Measurements from ENCODE around the gene CXorf49.

Gene CXorf49

GRCh38 chrX:71666240-71667223 is 51.6 kb downstream of the CXorf49 start:
- H4K20me1 ChIP-seq (ENCODE audit: insufficient read depth, low read length, poor library complexity, severe bottlenecking) = no peaks in the 10 kb centered on the region
- H3F3A ChIP-seq (ENCODE audit: low read depth) = no peaks in the 10 kb centered on the region
- TF ChIP-seq EZH2phosphoT487 (IDR thresholded peaks at IDR 0.05; ENCODE audit: borderline replicate concordance) = no peak
- TF ChIP-seq CTCF (conservative IDR thresholded peaks at IDR 0.05; ENCODE audit: low read length) = no peak
- H3K79me2 ChIP-seq (ENCODE audit: insufficient read depth, low read length) = no peaks in the 10 kb centered on the region
- no peaks in the 10 kb centered on the region for H3K9me2 ChIP-seq (replicated peaks; ENCODE audit: low read depth, low read length)
- no peaks in the 10 kb centered on the region for H3K36me3 ChIP-seq (ENCODE audit: insufficient read depth, low read length)
- no peak overlapping the region for H3K4me2 ChIP-seq (ENCODE audit: low read depth, low read length, poor library complexity, severe bottlenecking)
- H3K9ac ChIP-seq (ENCODE audit: low read depth, low read length, poor library complexity, severe bottlenecking) = no peak overlapping the region
- no peak overlapping the region for H3K4me3 ChIP-seq (ENCODE audit: low read length, poor library complexity, severe bottlenecking)
- peaks cover 14% of the 10 kb centered on the region for H3K4me1 ChIP-seq (ENCODE audit: insufficient read depth, low read length, poor library complexity, severe bottlenecking)
- no peaks in the 10 kb centered on the region for H3K9me3 ChIP-seq (ENCODE audit: insufficient read depth, low read depth, low read length)
- no peak overlapping the region for H2AFZ ChIP-seq (ENCODE audit: low read length)
- no peaks in the 10 kb centered on the region for H3K27me3 ChIP-seq (ENCODE audit: insufficient read depth, low read length, poor library complexity, severe bottlenecking)

GRCh38 chrX:71665747-71666146 is 52.3 kb downstream of the CXorf49 start:
- H3K79me2 ChIP-seq (ENCODE audit: insufficient read depth, low read length) = no peaks in the 10 kb centered on the region
- no peaks in the 10 kb centered on the region for H3K27me3 ChIP-seq (ENCODE audit: insufficient read depth, low read length, poor library complexity, severe bottlenecking)
- no peak overlapping the region for H3K4me3 ChIP-seq (ENCODE audit: low read length, poor library complexity, severe bottlenecking)
- TF ChIP-seq EZH2phosphoT487 (IDR thresholded peaks at IDR 0.05; ENCODE audit: borderline replicate concordance) = no peak
- TF ChIP-seq CTCF (conservative IDR thresholded peaks at IDR 0.05; ENCODE audit: low read length) = no peak
- H3F3A ChIP-seq (ENCODE audit: low read depth) = no peaks in the 10 kb centered on the region
- no peaks in the 10 kb centered on the region for H3K9me3 ChIP-seq (ENCODE audit: insufficient read depth, low read depth, low read length)
- H3K4me1 ChIP-seq (ENCODE audit: insufficient read depth, low read length, poor library complexity, severe bottlenecking) = peaks cover 6% of the 10 kb centered on the region
- no peak overlapping the region for H2AFZ ChIP-seq (ENCODE audit: low read length)
- H3K4me2 ChIP-seq (ENCODE audit: low read depth, low read length, poor library complexity, severe bottlenecking) = no peak overlapping the region
- H3K9ac ChIP-seq (ENCODE audit: low read depth, low read length, poor library complexity, severe bottlenecking) = no peak overlapping the region
- H3K36me3 ChIP-seq (ENCODE audit: insufficient read depth, low read length) = no peaks in the 10 kb centered on the region
- H3K9me2 ChIP-seq (replicated peaks; ENCODE audit: low read depth, low read length) = no peaks in the 10 kb centered on the region
- H4K20me1 ChIP-seq (ENCODE audit: insufficient read depth, low read length, poor library complexity, severe bottlenecking) = no peaks in the 10 kb centered on the region

- TF ChIP-seq CTCF (conservative IDR thresholded peaks at IDR 0.05; ENCODE audit: low read length) (no peak), EZH2phosphoT487 (IDR thresholded peaks at IDR 0.05; ENCODE audit: borderline replicate concordance) (no peak)
These were observed 53.1 kb downstream of the CXorf49 start for GRCh38 chrX:71664889-71665491.

More at GRCh38 chrX:71664889-71665491, 53.1 kb downstream of the CXorf49 start:
- Histone ChIP-seq H3K4me1 (ENCODE audit: insufficient read depth, low read length, poor library complexity, severe bottlenecking) (no peaks in the 10 kb centered on the region), H3F3A (ENCODE audit: low read depth) (no peaks in the 10 kb centered on the region), H2AFZ (ENCODE audit: low read length) (no peak overlapping the region), H3K36me3 (ENCODE audit: insufficient read depth, low read length) (no peaks in the 10 kb centered on the region), H4K20me1 (ENCODE audit: insufficient read depth, low read length, poor library complexity, severe bottlenecking) (no peaks in the 10 kb centered on the region), H3K4me2 (ENCODE audit: low read depth, low read length, poor library complexity, severe bottlenecking) (no peak overlapping the region), H3K4me3 (ENCODE audit: low read length, poor library complexity, severe bottlenecking) (no peak overlapping the region), H3K9me3 (ENCODE audit: insufficient read depth, low read depth, low read length) (no peaks in the 10 kb centered on the region), H3K79me2 (ENCODE audit: insufficient read depth, low read length) (no peaks in the 10 kb centered on the region), H3K27me3 (ENCODE audit: insufficient read depth, low read length, poor library complexity, severe bottlenecking) (no peaks in the 10 kb centered on the region), H3K9me2 (replicated peaks; ENCODE audit: low read depth, low read length) (no peaks in the 10 kb centered on the region), H3K9ac (ENCODE audit: low read depth, low read length, poor library complexity, severe bottlenecking) (no peak overlapping the region)
